ENCODE results near the gene RHOA. TPM values are rescaled to one million over a fixed set of nuclear protein-coding genes. Genes with fewer than 3 reads are reported as not detected.

RHOA gene
- total RNA-seq, 1 donor from 2014 or later = 504 TPM

GRCh38 chr3:49453621-49454020 is 41.8 kb upstream of the RHOA start:
- TF ChIP-seq CTCF (conservative IDR thresholded peaks at IDR 0.05; ENCODE audit: low read depth, low read length) = no peak
- no peak for DNase-seq (ENCODE audit: low read depth)
- no peak overlapping the region for H3K4me3 ChIP-seq (ENCODE audit: low read depth, low read length)

GRCh38 chr3:49445391-49445790 is 33.6 kb upstream of the RHOA start:
- no peak for DNase-seq (ENCODE audit: low read depth)
- H3K4me3 ChIP-seq (ENCODE audit: low read depth, low read length) = no peak overlapping the region
- TF ChIP-seq CTCF (conservative IDR thresholded peaks at IDR 0.05; ENCODE audit: low read depth, low read length) = no peak

- no peak for DNase-seq (ENCODE audit: low read depth)
- TF ChIP-seq CTCF (conservative IDR thresholded peaks at IDR 0.05; ENCODE audit: low read depth, low read length) = no peak
- H3K4me3 ChIP-seq (ENCODE audit: low read depth, low read length) = no peak overlapping the region
Measured at GRCh38 chr3:49434731-49435130, 23.0 kb upstream of the RHOA start.

- peak overlapping the region; percentile 61 for H3K4me3 ChIP-seq (ENCODE audit: low read depth, low read length)
- peak; percentile 32 for TF ChIP-seq CTCF (conservative IDR thresholded peaks at IDR 0.05; ENCODE audit: low read depth, low read length)
- peak; percentile 63 for DNase-seq (ENCODE audit: low read depth)
Measured at GRCh38 chr3:49428752-49429080, 16.9 kb upstream of the RHOA start.

GRCh38 chr3:49427586-49427985 is 15.8 kb upstream of the RHOA start:
- H3K4me3 ChIP-seq (ENCODE audit: low read depth, low read length) = no peak overlapping the region
- no peak for DNase-seq (ENCODE audit: low read depth)
- no peak for TF ChIP-seq CTCF (conservative IDR thresholded peaks at IDR 0.05; ENCODE audit: low read depth, low read length)

- H3K4me3 ChIP-seq (ENCODE audit: low read depth, low read length) = no peak overlapping the region
- no peak for DNase-seq (ENCODE audit: low read depth)
- no peak for TF ChIP-seq CTCF (conservative IDR thresholded peaks at IDR 0.05; ENCODE audit: low read depth, low read length)
Measured at GRCh38 chr3:49424816-49425215, 13.0 kb upstream of the RHOA start.

- H3K4me3 ChIP-seq (ENCODE audit: low read depth, low read length) = peak within 1 kb of the TSS; percentile 43
- no peak for DNase-seq (ENCODE audit: low read depth)
Measured at GRCh38 chr3:49422379-49423248, 10.8 kb upstream of the RHOA start, which contains the start of gene AMT. Gene AMT (minus strand): TSS chr3:49422473. CDS start chr3:49422450, 23 bp downstream.

More at GRCh38 chr3:49422379-49423248, 10.8 kb upstream of the RHOA start, which contains the start of gene AMT:
- no peak for TF ChIP-seq CTCF (conservative IDR thresholded peaks at IDR 0.05; ENCODE audit: low read depth, low read length)

All from epithelial cell of proximal tubule (primary cell).